ENCODE results near the gene GRM4. TPM values are rescaled to one million over a fixed set of nuclear protein-coding genes. Genes with fewer than 3 reads are reported as not detected.
A peak's percentile ranks its signal among the peaks of the same experiment; 100 is the strongest.

GRM4 gene
- total and polyA plus RNA-seq, 12 donors, result not detected

GRCh38 chr6:34143196-34143883 is 2.5 kb downstream of the GRM4 start:
- peaks cover 28 to 94% (median 82%) of the 10 kb centered on the region in 7 donors for H3K27me3 ChIP-seq
- no peak for ATAC-seq

GRCh38 chr6:34142061-34142998 is 3.6 kb downstream of the GRM4 start:
- WGBS, 2 donors, result 22% methylated on average over 28 to 29 of the region's 29 CpGs
- DNase-seq (no peak), ATAC-seq (no peak)
- no peak overlapping the region for H3K4me3 ChIP-seq
- TF ChIP-seq CTCF (IDR thresholded peaks at IDR 0.05), result no peak
- H3K9me3 ChIP-seq, result no peaks in the 10 kb centered on the region
- no peak overlapping the region for H3K27ac ChIP-seq
- intact Hi-C loops (cut with DNase I), result loop anchor here in 2 of 10 donors (10.0 kb wide), 2 partner anchors 288 to 558 kb away; partner anchors contain the start of gene BAK1 (in 1 of the 2)
- no peaks in the 10 kb centered on the region for H3K36me3 ChIP-seq
- peaks cover 28 to 100% (median 92%) of the 10 kb centered on the region in 7 donors for H3K27me3 ChIP-seq
- H3K4me1 ChIP-seq, result peaks cover 9 to 36% (median 24%) of the 10 kb centered on the region in 9 donors

More at GRCh38 chr6:34143196-34143883, 2.5 kb downstream of the GRM4 start:
- H3K4me3 ChIP-seq, result peak overlapping the region in 6 of 10 donors; percentile 8 to 52 (median 43)
- no peak overlapping the region for H3K27ac ChIP-seq
- no peak for TF ChIP-seq CTCF (IDR thresholded peaks at IDR 0.05)
- intact Hi-C loops (cut with DNase I), result loop anchor here in 2 of 10 donors (10.0 kb wide), 2 partner anchors 289 to 559 kb away; partner anchors contain the start of gene BAK1 (in 1 of the 2)
- H3K4me1 ChIP-seq, result peaks cover 9 to 36% (median 24%) of the 10 kb centered on the region in 9 donors
- no peaks in the 10 kb centered on the region for H3K9me3 ChIP-seq
- no peaks in the 10 kb centered on the region for H3K36me3 ChIP-seq
- WGBS, 2 donors, result 45% methylated on average over 23 of the region's 23 CpGs
- DNase-seq, result no peak

- Histone ChIP-seq H3K36me3 (no peaks in the 10 kb centered on the region), H3K4me3 (no peak overlapping the region), H3K9me3 (no peaks in the 10 kb centered on the region), H3K27me3 (peaks cover 28 to 98% (median 95%) of the 10 kb centered on the region in 7 donors), H3K4me1 (peaks cover 9 to 27% (median 17%) of the 10 kb centered on the region in 9 donors), H3K27ac (no peak overlapping the region)
- DNase-seq, result no peak
- 70 to 85% methylated on average over 5 of the region's 5 CpGs for WGBS, 2 donors
- TF ChIP-seq CTCF (IDR thresholded peaks at IDR 0.05), result no peak
- ATAC-seq, result no peak
- intact Hi-C loops (cut with DNase I), result loop anchor here in 2 of 10 donors (10.0 kb wide), 2 partner anchors 285 to 555 kb away; partner anchors contain the start of gene BAK1 (in 1 of the 2)
Measured at GRCh38 chr6:34140075-34140474, 5.8 kb downstream of the GRM4 start.

- Histone ChIP-seq H3K4me1 (peaks cover under 1 to 18% (median 7%) of the 10 kb centered on the region in 9 donors), H3K27ac (no peak overlapping the region), H3K4me3 (no peak overlapping the region), H3K36me3 (no peaks in the 10 kb centered on the region), H3K27me3 (peaks cover 21 to 99% (median 95%) of the 10 kb centered on the region in 7 donors), H3K9me3 (no peaks in the 10 kb centered on the region)
- intact Hi-C loops (cut with DNase I), result no loop called here
- ATAC-seq (no peak), DNase-seq (no peak)
- 15% methylated on average over 4 to 5 of the region's 5 CpGs for WGBS, 2 donors
- TF ChIP-seq CTCF (IDR thresholded peaks at IDR 0.05), result no peak
Measured at GRCh38 chr6:34138914-34139510, 6.9 kb downstream of the GRM4 start.

Measured in heart right ventricle (tissue), 16 donors.